H1 (cell line): ENCODE results near the gene RFC3. TPM values are rescaled to one million over a fixed set of nuclear protein-coding genes. Genes with fewer than 3 reads are reported as not detected.

Experiments used
- CTCF ChIA-PET: fragments of 300-600 bp; sonication (Branson Sonifier 250); formaldehyde crosslinking; loops from one replicate; lab custom pipeline; 2021; ENCODE audit not compliant: partially characterized antibody; lab: Charles Lee
- POLR2A ChIA-PET: fragments of 300-600 bp; sonication (Branson Sonifier 250); formaldehyde crosslinking; loops from one replicate; lab custom pipeline; 2021; ENCODE audit warnings: inconsistent platforms; ENCODE audit not compliant: partially characterized antibody; lab: Charles Lee
- DNase-seq, 2 experiments: peaks; one replicate each; pipeline versions ENCODE4 v3.0.0 to v3.0.0-alpha.2; 2010 to 2022; ENCODE audit warnings: low spot score in 2 of 2, low read depth in 1 of 2, mixed read lengths in 1 of 2
- FAIRE-seq: peaks from 2 replicates; lab custom pipeline; 2011; peaks lifted over from hg19 to GRCh38; lab: Jason Lieb, UNC
- H2AFZ ChIP-seq: 2 replicates; pipeline ENCODE4 v1.8.1; 2012; ENCODE audit warnings: low read length, inconsistent platforms
- H2AK5ac ChIP-seq: 2 replicates; pipeline ENCODE4 v1.6.1; 2013; ENCODE audit warnings: low read depth, low read length
- H2BK120ac ChIP-seq: replicated peaks from 2 replicates; pipeline ENCODE3; 2013; ENCODE audit warnings: low read depth, low read length, inconsistent platforms
- H2BK12ac ChIP-seq: 2 replicates; pipeline ENCODE4 v1.6.1; 2013; ENCODE audit warnings: low read depth, low read length
- H2BK15ac ChIP-seq: 2 replicates; pipeline ENCODE4 v1.6.1; 2013; ENCODE audit warnings: low read length
- H2BK20ac ChIP-seq: 2 replicates; pipeline ENCODE4 v1.6.1; 2013; ENCODE audit warnings: low read length
- H2BK5ac ChIP-seq: 2 replicates; pipeline ENCODE4 v1.6.1; 2013; ENCODE audit warnings: low read depth, low read length
- H3K14ac ChIP-seq: 2 replicates; pipeline ENCODE4 v1.6.1; 2013; ENCODE audit warnings: inconsistent platforms; ENCODE audit not compliant: insufficient read length
- H3K18ac ChIP-seq: 2 replicates; pipeline ENCODE4 v1.6.1; 2013; ENCODE audit warnings: low read length; ENCODE audit errors: extremely low read depth
- H3K23ac ChIP-seq: 2 replicates; pipeline ENCODE4 v1.6.1; 2013; ENCODE audit warnings: inconsistent platforms; ENCODE audit not compliant: insufficient read length
- H3K23me2 ChIP-seq: 2 replicates; pipeline ENCODE4 v1.6.1; 2013; ENCODE audit warnings: low read depth, low read length
- H3K27ac ChIP-seq: 2 replicates; pipeline ENCODE4 v1.6.1; 2011; ENCODE audit warnings: low read depth, low read length, inconsistent platforms
- H3K27me3 ChIP-seq, 4 experiments: replicated peaks in 1 of 4; 1 replicate in 1 of 4; 2 replicates in 3 of 4; pipeline versions ENCODE4 v1.6.1 to v1.8.1; 2011 to 2013; ENCODE audit warnings: low read length in 3 of 4, mild to moderate bottlenecking in 3 of 4, inconsistent platforms in 2 of 4, mixed read lengths in 2 of 4, moderate library complexity in 1 of 4; ENCODE audit not compliant: control insufficient read depth in 3 of 4, insufficient read depth in 3 of 4; ENCODE audit errors: extremely low read depth in 1 of 4
- H3K36me3 ChIP-seq, 4 experiments: 2 replicates each; pipeline versions ENCODE4 v1.6.1 to v1.8.1; 2011 to 2013; ENCODE audit warnings: mild to moderate bottlenecking in 4 of 4, low read length in 3 of 4, moderate library complexity in 2 of 4, control low read depth in 1 of 4, inconsistent platforms in 1 of 4; ENCODE audit not compliant: insufficient read depth in 4 of 4, control insufficient read depth in 2 of 4
- H3K4ac ChIP-seq: replicated peaks from 2 replicates; pipeline ENCODE3; 2013; ENCODE audit warnings: low read length, low read depth, mixed read lengths, inconsistent platforms; ENCODE audit not compliant: insufficient read length
- H3K4me1 ChIP-seq, 4 experiments: replicated peaks in 1 of 4; 1 replicate in 1 of 4; 2 replicates in 3 of 4; pipeline versions ENCODE4 v1.6.1 to v1.8.1; 2011 to 2013; ENCODE audit warnings: low read length in 3 of 4, inconsistent platforms in 2 of 4, mixed read lengths in 1 of 4; ENCODE audit not compliant: insufficient read depth in 4 of 4, control insufficient read depth in 3 of 4
- H3K4me2 ChIP-seq, 2 experiments: 2 replicates each; pipeline versions ENCODE4 v1.6.1 to v1.8.1; 2011 to 2013; ENCODE audit warnings: low read depth in 2 of 2, low read length in 2 of 2, control low read depth in 1 of 2, inconsistent platforms in 1 of 2, mild to moderate bottlenecking in 1 of 2; ENCODE audit not compliant: insufficient read depth in 1 of 2
- H3K4me3 ChIP-seq, 4 experiments: fragments of 200-600, 300-600 bp in 1 of 4; sonication (generic), shearing (Covaris generic), sonication (Bioruptor Twin) in 1 of 4; 2 replicates each; pipeline versions ENCODE4 v1.5.1 to v1.8.1; 2011 to 2016; ENCODE audit warnings: low read length in 4 of 4, low read depth in 3 of 4, control low read depth in 2 of 4, inconsistent platforms in 2 of 4, mild to moderate bottlenecking in 2 of 4, mixed read lengths in 1 of 4, moderate library complexity in 1 of 4; ENCODE audit not compliant: insufficient read depth in 2 of 4; ENCODE audit errors: extremely low read depth in 1 of 4
- H3K56ac ChIP-seq: replicated peaks from 2 replicates; pipeline ENCODE3; 2013; ENCODE audit warnings: low read depth, mild to moderate bottlenecking, mixed read lengths, low read length, inconsistent platforms; ENCODE audit not compliant: insufficient read length
- H3K79me1 ChIP-seq: 2 replicates; pipeline ENCODE4 v1.6.1; 2013; ENCODE audit warnings: low read depth, low read length, control low read depth
- H3K79me2 ChIP-seq, 2 experiments: 2 replicates each; pipeline versions ENCODE4 v1.6.1 to v1.8.1; 2012 to 2013; ENCODE audit warnings: low read length in 2 of 2, mild to moderate bottlenecking in 2 of 2, inconsistent platforms in 1 of 2; ENCODE audit not compliant: insufficient read depth in 2 of 2, control insufficient read depth in 1 of 2
- H3K9ac ChIP-seq, 4 experiments: replicated peaks in 1 of 4; 1 replicate in 1 of 4; 2 replicates in 3 of 4; pipeline versions ENCODE4 v1.6.1 to v1.8.1; 2011 to 2013; ENCODE audit warnings: low read depth in 3 of 4, low read length in 3 of 4, control low read depth in 2 of 4, mild to moderate bottlenecking in 2 of 4, moderate library complexity in 2 of 4, inconsistent platforms in 1 of 4; ENCODE audit errors: extremely low read depth in 1 of 4
- H3K9me3 ChIP-seq, 2 experiments: 2 replicates each; pipeline versions ENCODE4 v1.6.1 to v1.8.1; 2012 to 2013; ENCODE audit warnings: mild to moderate bottlenecking in 2 of 2, moderate library complexity in 2 of 2, control low read depth in 1 of 2, inconsistent platforms in 1 of 2, low read depth in 1 of 2, low read length in 1 of 2, mixed read lengths in 1 of 2; ENCODE audit not compliant: insufficient read depth in 2 of 2
- H4K20me1 ChIP-seq, 2 experiments: replicated peaks in 1 of 2; 2 replicates each; pipeline versions ENCODE3 to v1.8.1; 2011 to 2013; ENCODE audit warnings: inconsistent platforms in 2 of 2, low read length in 2 of 2, mild to moderate bottlenecking in 1 of 2; ENCODE audit not compliant: insufficient read depth in 2 of 2, control insufficient read depth in 1 of 2
- H4K5ac ChIP-seq: 2 replicates; pipeline ENCODE4 v1.6.1; 2013; ENCODE audit warnings: low read length, low read depth, mixed read lengths, inconsistent platforms; ENCODE audit not compliant: insufficient read length
- H4K8ac ChIP-seq: 2 replicates; pipeline ENCODE4 v1.8.0; 2013; ENCODE audit warnings: mild to moderate bottlenecking, moderate library complexity, low read length, inconsistent platforms; ENCODE audit not compliant: insufficient read depth; ENCODE audit errors: extremely low read depth
- H4K91ac ChIP-seq: replicated peaks from 2 replicates; pipeline ENCODE3; 2013; ENCODE audit warnings: low read length, mixed read lengths, inconsistent platforms; ENCODE audit not compliant: insufficient read length
- CTBP2 ChIP-seq: IDR thresholded peaks from 2 replicates; pipeline ENCODE4 v1.7.0; 2011; ENCODE audit warnings: borderline replicate concordance, mild to moderate bottlenecking, moderate library complexity, mixed read lengths, low read length; ENCODE audit not compliant: insufficient read depth, insufficient read length
- MAFK ChIP-seq: IDR thresholded peaks from 2 replicates; pipeline ENCODE4 v1.6.1; 2012; ENCODE audit warnings: low read depth, mild to moderate bottlenecking, improper control_type of control experiment, low read length
- RFX5 ChIP-seq: IDR thresholded peaks from 2 replicates; pipeline ENCODE4 v1.6.1; 2011; ENCODE audit warnings: low read depth, low read length, improper control_type of control experiment, borderline replicate concordance
- RXRA ChIP-seq: IDR thresholded peaks from 2 replicates; pipeline ENCODE4 v1.6.1; 2011; ENCODE audit warnings: low read depth, mild to moderate bottlenecking, low read length, moderate library complexity; ENCODE audit not compliant: insufficient read depth
- SAP30 ChIP-seq: fragments of 300-600 bp; sonication (generic); IDR thresholded peaks from 2 replicates; pipeline ENCODE4 v1.7.1; 2012; ENCODE audit warnings: low read length, moderate library complexity, mild to moderate bottlenecking, inconsistent platforms; ENCODE audit not compliant: insufficient read depth, insufficient replicate concordance
- SIN3A ChIP-seq, 2 experiments: IDR thresholded peaks in 1 of 2; conservative IDR thresholded peaks in 1 of 2; 2 replicates each; pipeline ENCODE4 v1.6.1; 2011 to 2012; ENCODE audit warnings: low read length in 2 of 2, improper control_type of control experiment in 1 of 2, low read depth in 1 of 2, mild to moderate bottlenecking in 1 of 2
- SIRT6 ChIP-seq: IDR thresholded peaks from one replicate; pipeline ENCODE4 v1.7.1; 2012; ENCODE audit warnings: low read length, inconsistent platforms
- SIX5 ChIP-seq: IDR thresholded peaks from 2 replicates; pipeline ENCODE4 v1.6.1; 2011; ENCODE audit warnings: mild to moderate bottlenecking, low read depth, low read length
- SP1 ChIP-seq: IDR thresholded peaks from 2 replicates; pipeline ENCODE4 v1.6.1; 2011; ENCODE audit warnings: low read depth, low read length
- TAF7 ChIP-seq: optimal IDR thresholded peaks from 2 replicates; pipeline ENCODE3; 2011; ENCODE audit warnings: low read depth, mild to moderate bottlenecking, inconsistent platforms, low read length, moderate library complexity, borderline replicate concordance
- TCF12 ChIP-seq: IDR thresholded peaks from 2 replicates; pipeline ENCODE4 v1.6.1; 2011; ENCODE audit warnings: low read depth, mild to moderate bottlenecking, low read length
- WGBS, 2 experiments: shearing (Covaris generic) in 1 of 2; methylation state at CpG; one replicate each; pipeline versions ENCODE4 v1.1.6 to v1.1.7; 2013 to 2015; ENCODE audit warnings: low lambda C conversion rate in 2 of 2, mixed read lengths in 2 of 2, inconsistent platforms in 1 of 2, low coverage in 1 of 2, missing lambda C conversion rate in 1 of 2; ENCODE audit not compliant: insufficient replicate concordance in 2 of 2, insufficient coverage in 1 of 2, insufficient read length in 1 of 2; ENCODE audit errors: extremely low coverage in 1 of 2, missing lambda C conversion rate in 1 of 2; 5-methylcytosine and 5-hydroxymethylcytosine counted together
- polyA plus RNA-seq, 7 experiments: library from polyadenylated mRNA; depleted of rRNA in 3 of 7; stranded (reverse) in 5 of 7; unstranded in 2 of 7; fragments of >200 nt in 5 of 7; fragments of 200-250 nt in 2 of 7; gene quantifications; 1 replicate in 5 of 7; 2 replicates in 1 of 7; 4 replicates in 1 of 7; pipeline versions ENCODE4 v1.2.1 to v1.2.3, GENCODE V29; 2011 to 2013; ENCODE audit warnings: missing spikeins in 2 of 7, mixed read lengths in 2 of 7
- total RNA-seq: library from RNA; stranded (reverse); fragmentation: NEBNext Ultra II Directional; extraction: Animal tissue kit (Norgen Biotek cat#: 25700); gene quantifications from 2 replicates; pipeline ENCODE4 v1.2.1, GENCODE V29; 2021
- TF ChIP-seq, protein P1 (sequence below): IDR thresholded peaks from 2 replicates; pipeline ENCODE4 v1.6.1; 2012; ENCODE audit warnings: inconsistent platforms

The RFC3 gene
- total and polyA plus RNA-seq, 2 of the 8 experiments (the other 6 are each of a cell fraction or from before 2014, with no cell fraction given), result 26.4 to 45.6 TPM

DNA sequence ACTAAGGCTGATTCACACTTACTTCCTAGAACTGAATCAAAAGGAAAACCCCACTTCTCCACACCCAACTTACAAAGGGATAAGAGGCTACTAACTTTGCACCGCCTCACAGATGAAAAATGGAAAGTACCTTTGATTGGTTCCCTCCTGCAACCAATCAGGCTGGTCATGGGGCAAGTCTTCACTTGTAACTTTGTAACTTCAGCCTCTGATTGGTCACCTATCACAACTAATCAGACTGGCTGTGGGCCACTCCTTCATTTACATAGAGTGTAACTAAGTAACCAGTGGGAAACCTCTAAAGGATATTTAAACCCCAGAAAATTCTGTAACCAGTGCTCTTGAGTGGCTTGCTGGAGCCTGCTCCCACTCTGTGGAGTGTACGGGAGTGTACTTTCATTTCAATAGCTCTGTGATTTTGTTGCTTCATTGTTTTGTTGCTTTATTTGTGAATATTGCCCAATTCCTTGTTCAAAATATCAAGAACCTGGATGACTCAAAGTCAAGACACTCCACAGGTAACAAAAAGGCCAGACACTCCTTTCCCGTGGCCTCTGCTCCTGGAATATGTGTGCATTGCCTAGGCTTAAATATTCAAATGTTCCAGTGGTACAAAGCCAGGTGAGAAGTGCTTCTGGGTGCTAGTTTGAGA is 50.5 kb downstream of the RFC3 start:
- ChIA-PET POLR2A (interaction anchor here (1.3 kb wide), 1 partner anchor 20 kb away, joined by 3 read pairs; no protein-coding TSS in a partner anchor), CTCF (interaction anchor here (1.5 to 3.4 kb wide), 3 partner anchors 9 to 20 kb away, joined by 4 to 17 read pairs (median 7); no protein-coding TSS in a partner anchor)
- H3K4ac ChIP-seq, result no peak overlapping the region
- no peaks in the 10 kb centered on the region for H4K20me1 ChIP-seq
- no peak overlapping the region for H3K9ac ChIP-seq
- H2BK15ac ChIP-seq, result no peak overlapping the region
- H3K27me3 ChIP-seq, result no peaks in the 10 kb centered on the region
- no peak overlapping the region for H4K91ac ChIP-seq
- H3K18ac ChIP-seq, result no peak overlapping the region
- H3K79me2 ChIP-seq, result no peaks in the 10 kb centered on the region
- no peak overlapping the region for H3K14ac ChIP-seq
- no peak for FAIRE-seq
- no peak overlapping the region for H4K5ac ChIP-seq
- 91% methylated on average over 3 of the region's 3 CpGs; no CpG with 5 or more reads in 1 of the 2 experiments for WGBS, 2 experiments
- H3K23me2 ChIP-seq, result no peaks in the 10 kb centered on the region
- H3K23ac ChIP-seq, result no peak overlapping the region
- no peak overlapping the region for H2AFZ ChIP-seq
- H3K4me3 ChIP-seq, result no peak overlapping the region
- no peak overlapping the region for H2BK5ac ChIP-seq
- no peak overlapping the region for H2BK120ac ChIP-seq
- no peak for DNase-seq
- H3K27ac ChIP-seq, result no peak overlapping the region
- no peak overlapping the region for H2AK5ac ChIP-seq
- H2BK20ac ChIP-seq, result no peak overlapping the region
- H3K36me3 ChIP-seq, result peaks cover 0 to 3% (median 0%) of the 10 kb centered on the region in 4 experiments; a peak in 2 of 8 replicates
- H3K9me3 ChIP-seq, result no peaks in the 10 kb centered on the region
- H4K8ac ChIP-seq, result no peak overlapping the region
- H3K4me1 ChIP-seq, result no peaks in the 10 kb centered on the region
- no peak overlapping the region for H3K56ac ChIP-seq
- H3K79me1 ChIP-seq, result no peaks in the 10 kb centered on the region; the same call in 1 of the 2 replicates
- no peak overlapping the region for H2BK12ac ChIP-seq
- H3K4me2 ChIP-seq, result no peak overlapping the region
- TF ChIP-seq, protein P1, sequence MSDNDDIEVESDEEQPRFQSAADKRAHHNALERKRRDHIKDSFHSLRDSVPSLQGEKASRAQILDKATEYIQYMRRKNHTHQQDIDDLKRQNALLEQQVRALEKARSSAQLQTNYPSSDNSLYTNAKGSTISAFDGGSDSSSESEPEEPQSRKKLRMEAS, result no peak
- TF ChIP-seq MAFK (no peak), SAP30 (no peak), SIRT6 (no peak), SIX5 (no peak), TCF12 (no peak), RFX5 (no peak), CTBP2 (no peak), RXRA (no peak), SP1 (no peak), TAF7 (no peak), SIN3A (conservative IDR thresholded peaks at IDR 0.05 in 1 of 2, IDR thresholded peaks at IDR 0.05 in 1 of 2; ENCODE audit: low read depth in 1 of 2, low read length in 2 of 2) (no peak)
